Bronchial epithelial cell (primary cell): ENCODE data around the gene CEL. TPM values are rescaled to one million over a fixed set of nuclear protein-coding genes. Genes with fewer than 3 reads are reported as not detected.

Experiments
- DNase-seq: peaks from one replicate; pipeline ENCODE4 v3.0.0-alpha.2; 2010; ENCODE audit warnings: low read depth
- FAIRE-seq: peaks from 2 replicates; lab custom pipeline; 2011; peaks lifted over from hg19 to GRCh38; lab: Jason Lieb, UNC
- H3K27me3 ChIP-seq: 2 replicates; pipeline ENCODE4 v1.5.1; 2011; ENCODE audit warnings: low read length; ENCODE audit not compliant: control insufficient read depth, insufficient read depth
- H3K36me3 ChIP-seq: 2 replicates; pipeline ENCODE4 v1.5.1; 2011; ENCODE audit warnings: low read length; ENCODE audit not compliant: control insufficient read depth, insufficient read depth
- H3K4me3 ChIP-seq: 2 replicates; pipeline ENCODE4 v1.5.1; 2011; ENCODE audit warnings: mild to moderate bottlenecking, low read depth, low read length, control low read depth
- total RNA-seq: library from RNA; depleted of rRNA; stranded (reverse); fragments of >200 nt; gene quantifications from 2 replicates; pipeline ENCODE4 v1.2.1, GENCODE V29; 2014
- TF ChIP-seq, protein P1 (sequence below): IDR thresholded peaks from 2 replicates; pipeline ENCODE4 v1.5.1; 2011; ENCODE audit warnings: mild to moderate bottlenecking, moderate library complexity, low read length, control low read depth, inconsistent platforms; ENCODE audit not compliant: insufficient read depth, severe bottlenecking

CEL gene
- total RNA-seq, 1 donor from 2014 or later: 0.53 TPM

DNA sequence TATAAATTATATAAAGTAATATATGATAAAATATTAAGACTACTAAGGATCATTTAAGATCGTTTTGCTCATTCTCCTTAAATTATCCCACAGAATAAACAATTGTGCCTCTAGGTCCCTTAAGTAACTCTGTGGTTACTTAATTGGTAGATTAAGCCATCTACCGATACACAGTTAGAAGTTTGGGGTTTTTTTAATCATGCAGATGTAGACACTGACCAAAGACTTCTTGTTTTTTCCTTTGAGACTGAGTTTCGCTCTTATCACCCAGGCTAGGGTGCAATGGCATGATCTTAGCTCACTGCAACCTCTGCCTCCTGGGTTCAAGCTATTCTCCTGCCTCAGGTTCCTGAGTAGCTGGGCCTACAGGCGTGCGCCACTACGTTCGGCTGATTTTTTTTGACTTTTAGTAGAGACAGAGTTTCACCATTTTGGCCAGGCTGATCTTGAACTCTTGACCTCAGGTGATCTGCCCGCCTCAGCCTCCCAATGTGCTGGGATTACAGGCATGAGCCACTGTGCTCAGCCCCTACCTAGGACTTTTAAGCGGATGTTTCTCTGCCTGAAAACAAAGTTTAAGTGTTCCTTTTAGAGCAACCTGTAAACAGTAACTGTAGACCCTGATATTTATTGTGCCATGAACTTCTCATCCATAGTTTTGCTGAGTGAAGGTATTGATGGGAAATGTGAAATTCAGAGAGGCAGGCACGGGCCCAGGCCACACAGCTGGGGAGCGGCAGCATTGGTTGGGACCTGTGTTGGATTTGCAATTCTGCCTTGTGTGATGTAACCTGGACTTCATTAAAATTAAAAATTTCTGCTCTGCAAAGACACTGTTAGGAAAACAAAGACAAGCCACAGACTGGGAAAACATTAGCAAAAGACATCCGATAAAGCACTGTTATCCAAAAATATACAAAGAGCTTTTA lies 11.6 kb downstream of the CEL start:
- TF ChIP-seq, protein P1, sequence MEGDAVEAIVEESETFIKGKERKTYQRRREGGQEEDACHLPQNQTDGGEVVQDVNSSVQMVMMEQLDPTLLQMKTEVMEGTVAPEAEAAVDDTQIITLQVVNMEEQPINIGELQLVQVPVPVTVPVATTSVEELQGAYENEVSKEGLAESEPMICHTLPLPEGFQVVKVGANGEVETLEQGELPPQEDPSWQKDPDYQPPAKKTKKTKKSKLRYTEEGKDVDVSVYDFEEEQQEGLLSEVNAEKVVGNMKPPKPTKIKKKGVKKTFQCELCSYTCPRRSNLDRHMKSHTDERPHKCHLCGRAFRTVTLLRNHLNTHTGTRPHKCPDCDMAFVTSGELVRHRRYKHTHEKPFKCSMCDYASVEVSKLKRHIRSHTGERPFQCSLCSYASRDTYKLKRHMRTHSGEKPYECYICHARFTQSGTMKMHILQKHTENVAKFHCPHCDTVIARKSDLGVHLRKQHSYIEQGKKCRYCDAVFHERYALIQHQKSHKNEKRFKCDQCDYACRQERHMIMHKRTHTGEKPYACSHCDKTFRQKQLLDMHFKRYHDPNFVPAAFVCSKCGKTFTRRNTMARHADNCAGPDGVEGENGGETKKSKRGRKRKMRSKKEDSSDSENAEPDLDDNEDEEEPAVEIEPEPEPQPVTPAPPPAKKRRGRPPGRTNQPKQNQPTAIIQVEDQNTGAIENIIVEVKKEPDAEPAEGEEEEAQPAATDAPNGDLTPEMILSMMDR: no peak

DNA sequence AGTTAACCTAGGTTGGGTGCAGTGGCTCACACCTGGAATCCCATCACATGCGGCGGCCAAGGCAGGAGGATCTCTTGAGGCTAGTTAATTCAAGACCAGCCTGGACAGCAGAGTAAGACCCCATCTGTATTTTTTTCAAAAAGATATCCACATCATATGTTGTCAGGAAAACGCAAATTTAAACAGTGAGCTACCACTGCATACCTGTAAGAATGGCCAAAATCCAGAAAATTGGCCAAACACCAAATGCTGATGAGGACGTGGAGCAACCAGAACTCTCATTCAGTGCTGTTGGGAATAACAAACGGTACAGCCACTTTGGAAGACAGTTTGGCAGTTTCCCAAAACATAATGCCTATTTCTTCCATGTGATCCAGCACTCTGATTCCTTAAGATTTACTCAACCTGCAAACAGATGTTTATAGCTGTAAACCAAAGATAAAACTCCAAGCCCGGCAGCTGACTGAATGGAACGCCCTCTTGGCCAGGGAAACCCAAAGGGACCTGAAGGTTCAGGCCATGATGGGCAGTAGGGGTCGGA lies 12.4 kb downstream of the CEL start:
- Histone ChIP-seq H3K36me3 (no peaks in the 10 kb centered on the region), H3K4me3 (no peak overlapping the region), H3K27me3 (no peaks in the 10 kb centered on the region)
- FAIRE-seq (no peak), DNase-seq (no peak)
- TF ChIP-seq, protein P1: no peak

More for the DNA sequence above, 11.6 kb downstream of the CEL start:
- DNase-seq (no peak), FAIRE-seq (no peak)
- H3K4me3 ChIP-seq: no peak overlapping the region
- no peaks in the 10 kb centered on the region for H3K36me3 ChIP-seq
- H3K27me3 ChIP-seq: no peaks in the 10 kb centered on the region

DNA sequence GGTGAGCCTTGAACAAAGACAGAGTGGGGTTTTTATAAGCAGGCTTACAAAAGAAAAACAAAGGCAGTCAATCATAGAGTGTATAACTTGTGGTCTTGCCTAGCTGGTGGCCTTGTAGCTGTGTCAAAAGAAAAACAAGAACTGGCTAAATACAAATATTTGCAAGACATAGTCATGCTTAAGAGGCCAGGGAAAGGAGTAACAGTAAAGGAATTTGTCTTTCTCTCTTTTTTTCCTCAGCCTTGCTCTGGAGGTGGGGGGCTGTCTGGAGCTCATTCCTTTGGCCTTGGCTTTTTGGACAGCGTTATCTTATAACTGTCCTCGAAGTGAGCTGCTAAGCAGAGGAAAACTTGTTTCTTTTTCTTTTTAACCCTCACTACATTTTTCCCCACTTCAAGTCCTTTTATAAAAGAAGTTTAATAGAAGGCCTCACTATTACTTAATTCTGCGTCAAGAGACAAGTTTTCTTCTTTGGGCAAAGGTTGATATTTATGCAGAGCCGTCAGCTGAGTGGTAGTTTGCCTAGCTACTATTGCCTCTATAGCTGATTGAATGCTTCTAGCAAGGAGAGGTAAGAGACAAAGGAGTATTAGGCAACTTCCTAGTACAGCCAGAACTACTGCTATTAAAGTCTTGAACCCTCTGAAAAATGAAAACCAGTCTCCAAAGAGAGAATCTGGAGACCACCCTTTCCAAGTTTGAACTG lies 14.3 kb downstream of the CEL start:
- Histone ChIP-seq H3K4me3 (no peak overlapping the region), H3K27me3 (no peaks in the 10 kb centered on the region), H3K36me3 (no peaks in the 10 kb centered on the region)
- FAIRE-seq (no peak), DNase-seq (peak; percentile 38)
- TF ChIP-seq, protein P1: no peak

DNA sequence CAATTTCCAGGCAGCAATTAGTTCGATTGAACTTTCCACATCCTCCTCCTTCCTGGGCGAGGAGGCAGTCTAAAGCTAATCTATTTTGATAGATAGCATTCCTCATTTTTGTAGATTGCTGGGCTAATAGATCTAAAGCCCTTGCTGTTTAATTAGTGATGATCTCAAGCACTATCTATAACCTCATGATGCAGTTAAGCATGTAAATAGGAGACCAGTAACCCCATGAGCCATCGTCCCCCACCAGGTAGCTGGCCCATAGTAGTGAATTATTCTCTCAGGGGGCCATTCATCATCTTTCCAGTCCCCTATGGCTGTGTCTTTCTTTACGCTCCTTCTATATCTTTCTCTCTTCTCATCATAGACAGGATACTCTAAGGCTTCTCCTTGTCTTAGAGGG lies 14.9 kb downstream of the CEL start:
- TF ChIP-seq, protein P1: no peak
- no peak overlapping the region for H3K4me3 ChIP-seq
- no peak for DNase-seq
- H3K36me3 ChIP-seq: no peaks in the 10 kb centered on the region
- no peak for FAIRE-seq
- H3K27me3 ChIP-seq: no peaks in the 10 kb centered on the region

DNA sequence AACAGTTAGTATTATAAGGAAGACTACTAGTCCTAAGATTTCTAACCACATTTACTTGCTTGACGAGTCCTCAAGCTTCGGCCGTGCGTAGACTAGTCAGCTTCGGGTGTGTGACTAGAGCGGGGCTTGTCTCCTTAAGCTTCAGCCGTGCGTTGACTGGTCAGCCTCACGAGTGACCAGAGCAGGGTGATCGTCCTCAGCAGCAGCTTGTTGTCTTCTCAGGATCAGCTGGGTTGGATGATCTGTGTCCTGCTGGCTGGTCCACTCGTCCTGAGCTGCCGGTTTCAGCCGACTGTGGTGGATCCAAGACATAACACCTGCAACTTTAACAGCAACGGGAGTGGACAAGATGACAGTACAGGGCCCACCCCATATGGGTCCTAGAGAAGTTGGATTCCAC lies 16.7 kb downstream of the CEL start:
- DNase-seq: no peak
- Histone ChIP-seq H3K4me3 (no peak overlapping the region), H3K36me3 (no peaks in the 10 kb centered on the region), H3K27me3 (no peaks in the 10 kb centered on the region)
- TF ChIP-seq, protein P1: no peak
- peak; percentile 58 for FAIRE-seq
